HUES6 (cell line): ENCODE data around the gene SMG5.
A peak's percentile ranks its signal among the peaks of the same experiment; 100 is the strongest.

Experiments used
- H3K27ac ChIP-seq: 2 replicates; pipeline ENCODE4 v1.7.0; 2013; ENCODE audit warnings: low read depth, mild to moderate bottlenecking, low read length, inconsistent platforms
- H3K27me3 ChIP-seq: 2 replicates; pipeline ENCODE4 v1.6.1; 2013; ENCODE audit warnings: low read length; ENCODE audit not compliant: control insufficient read depth, insufficient read depth
- H3K36me3 ChIP-seq: 2 replicates; pipeline ENCODE4 v1.6.1; 2013; ENCODE audit warnings: low read length; ENCODE audit not compliant: control insufficient read depth, insufficient read depth
- H3K4me1 ChIP-seq: 2 replicates; pipeline ENCODE4 v1.6.1; 2013; ENCODE audit warnings: low read length; ENCODE audit not compliant: control insufficient read depth, insufficient read depth
- H3K4me3 ChIP-seq: 2 replicates; pipeline ENCODE4 v1.5.1; 2013; ENCODE audit warnings: low read depth, low read length
- H3K9ac ChIP-seq: one replicate; pipeline ENCODE4 v1.6.1; 2013; ENCODE audit warnings: mild to moderate bottlenecking, low read length
- H3K9me3 ChIP-seq: 2 replicates; pipeline ENCODE4 v1.6.1; 2013; ENCODE audit warnings: low read depth, low read length; ENCODE audit not compliant: control insufficient read depth, insufficient read depth

SMG5 gene

GRCh38 chr1:156212130-156212529 lies 70.5 kb downstream of the SMG5 start:
- H3K4me1 ChIP-seq: peaks cover 24% of the 10 kb centered on the region
- H3K27me3 ChIP-seq: no peaks in the 10 kb centered on the region
- H3K4me3 ChIP-seq: peak overlapping the region; percentile 86
- peak overlapping the region; percentile 62 for H3K9ac ChIP-seq
- peak overlapping the region; percentile 96 for H3K27ac ChIP-seq
- H3K9me3 ChIP-seq: no peaks in the 10 kb centered on the region
- H3K36me3 ChIP-seq: peaks cover 43% of the 10 kb centered on the region

GRCh38 chr1:156211243-156211642 lies 71.4 kb downstream of the SMG5 start:
- Histone ChIP-seq H3K27me3 (no peaks in the 10 kb centered on the region), H3K27ac (no peak overlapping the region), H3K36me3 (peaks cover 49% of the 10 kb centered on the region), H3K9me3 (no peaks in the 10 kb centered on the region), H3K9ac (no peak overlapping the region), H3K4me1 (peaks cover 24% of the 10 kb centered on the region), H3K4me3 (no peak overlapping the region)

DNA sequence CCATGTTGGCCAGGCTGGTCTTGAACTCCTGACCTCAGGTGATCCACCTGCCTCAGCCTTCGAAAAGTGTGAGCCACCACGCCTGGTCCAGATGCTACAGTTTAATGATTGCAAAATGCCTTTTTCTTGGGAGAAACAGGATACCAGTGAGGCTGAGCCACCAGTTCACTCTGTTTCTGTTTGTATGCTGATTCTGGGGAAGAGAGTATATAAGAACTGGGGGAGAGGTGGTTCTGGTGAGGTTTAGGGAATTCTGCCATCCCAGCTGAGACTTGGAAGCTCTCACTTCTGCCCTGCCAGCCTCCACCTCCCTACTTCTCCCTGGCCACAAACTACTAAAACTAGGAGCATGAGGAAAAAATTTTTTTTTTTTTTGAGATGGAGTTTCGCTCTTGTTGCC lies 77.9 kb downstream of the SMG5 start:
- no peak overlapping the region for H3K9ac ChIP-seq
- H3K9me3 ChIP-seq: no peaks in the 10 kb centered on the region
- no peaks in the 10 kb centered on the region for H3K27me3 ChIP-seq
- H3K4me3 ChIP-seq: no peak overlapping the region
- H3K27ac ChIP-seq: no peak overlapping the region
- H3K36me3 ChIP-seq: peaks cover 63% of the 10 kb centered on the region
- peaks cover 11% of the 10 kb centered on the region for H3K4me1 ChIP-seq

DNA sequence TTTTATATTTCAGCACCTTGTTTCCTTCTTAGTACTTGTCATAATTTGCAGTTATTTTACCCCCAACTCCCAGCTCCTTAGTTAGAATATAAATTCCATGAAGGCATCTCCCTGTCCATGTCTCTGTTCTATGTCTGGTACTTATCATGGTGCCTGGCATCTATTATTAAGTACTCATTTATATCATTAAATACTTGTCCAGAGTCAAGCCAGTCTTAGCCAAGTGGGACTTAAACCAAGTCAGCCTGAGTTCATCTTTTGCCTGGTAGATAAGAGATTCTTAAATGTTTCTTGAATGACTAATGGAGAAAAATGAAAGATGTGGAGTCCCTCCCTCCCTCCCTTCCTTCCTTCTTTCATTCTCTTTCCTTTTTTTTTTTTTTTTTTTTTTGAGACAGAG lies 79.3 kb downstream of the SMG5 start:
- Histone ChIP-seq H3K9me3 (no peaks in the 10 kb centered on the region), H3K27ac (no peak overlapping the region), H3K4me1 (peaks cover under 1% of the 10 kb centered on the region; the same call in 1 of the 2 replicates), H3K4me3 (no peak overlapping the region), H3K27me3 (no peaks in the 10 kb centered on the region), H3K9ac (no peak overlapping the region), H3K36me3 (peaks cover 58% of the 10 kb centered on the region)

- H3K9ac ChIP-seq: no peak overlapping the region
- H3K4me1 ChIP-seq: peaks cover 10% of the 10 kb centered on the region; the same call in 1 of the 2 replicates
- H3K27ac ChIP-seq: no peak overlapping the region
- H3K36me3 ChIP-seq: peaks cover 52% of the 10 kb centered on the region
- H3K9me3 ChIP-seq: no peaks in the 10 kb centered on the region
- no peaks in the 10 kb centered on the region for H3K27me3 ChIP-seq
- no peak overlapping the region for H3K4me3 ChIP-seq
These were observed 82.6 kb downstream of the SMG5 start for GRCh38 chr1:156200044-156200443.
